Measurements from ENCODE around the gene RRAS2. TPM values are rescaled to one million over a fixed set of nuclear protein-coding genes. Genes with fewer than 3 reads are reported as not detected.

RRAS2 gene
- total RNA-seq, 4 donors from 2014 or later: 35.5 to 162 (median 77.6) TPM

GRCh38 chr11:14341968-14342367 lies 17.0 kb downstream of the RRAS2 start:
- no peaks in the 10 kb centered on the region for H3K36me3 ChIP-seq
- no peak overlapping the region for H3K4me3 ChIP-seq
- no peak for DNase-seq
- H3K27ac ChIP-seq: no peak overlapping the region
- no peaks in the 10 kb centered on the region for H3K4me1 ChIP-seq
- H3K27me3 ChIP-seq: no peaks in the 10 kb centered on the region
- no peaks in the 10 kb centered on the region for H3K9me3 ChIP-seq
- TF ChIP-seq CTCF (IDR thresholded peaks at IDR 0.05): no peak

- no peaks in the 10 kb centered on the region for H3K9me3 ChIP-seq
- TF ChIP-seq CTCF (IDR thresholded peaks at IDR 0.05) (no peak), POLR2A (IDR thresholded peaks at IDR 0.05) (no peak)
Observed at GRCh38 chr11:14340721-14341120, 18.3 kb downstream of the RRAS2 start.

GRCh38 chr11:14339356-14339755 lies 19.6 kb downstream of the RRAS2 start:
- Histone ChIP-seq H3K4me1 (no peaks in the 10 kb centered on the region), H3K27me3 (no peaks in the 10 kb centered on the region), H3K36me3 (no peaks in the 10 kb centered on the region), H3K4me3 (no peak overlapping the region), H3K9me3 (no peaks in the 10 kb centered on the region), H3K27ac (no peak overlapping the region)
- no peak for DNase-seq
- TF ChIP-seq POLR2A (IDR thresholded peaks at IDR 0.05) (no peak), CTCF (IDR thresholded peaks at IDR 0.05) (no peak)

More at GRCh38 chr11:14340721-14341120, 18.3 kb downstream of the RRAS2 start:
- no peak overlapping the region for H3K4me3 ChIP-seq
- no peaks in the 10 kb centered on the region for H3K4me1 ChIP-seq
- no peak for DNase-seq
- no peaks in the 10 kb centered on the region for H3K36me3 ChIP-seq
- no peak overlapping the region for H3K27ac ChIP-seq
- no peaks in the 10 kb centered on the region for H3K27me3 ChIP-seq

- no peak for TF ChIP-seq POLR2A (IDR thresholded peaks at IDR 0.05)
- no peak for TF ChIP-seq CTCF (IDR thresholded peaks at IDR 0.05)
- no peak for DNase-seq
- Histone ChIP-seq H3K27ac (no peak overlapping the region), H3K4me3 (no peak overlapping the region), H3K4me1 (no peaks in the 10 kb centered on the region), H3K27me3 (no peaks in the 10 kb centered on the region), H3K9me3 (no peaks in the 10 kb centered on the region), H3K36me3 (no peaks in the 10 kb centered on the region)
Observed at GRCh38 chr11:14336507-14337503, 22.2 kb downstream of the RRAS2 start.

- DNase-seq: no peak
- H3K27me3 ChIP-seq: no peaks in the 10 kb centered on the region
- H3K36me3 ChIP-seq: no peaks in the 10 kb centered on the region
- no peak overlapping the region for H3K4me3 ChIP-seq
- no peaks in the 10 kb centered on the region for H3K4me1 ChIP-seq
- TF ChIP-seq POLR2A (IDR thresholded peaks at IDR 0.05) (no peak), CTCF (IDR thresholded peaks at IDR 0.05) (no peak)
- H3K27ac ChIP-seq: no peak overlapping the region
- no peaks in the 10 kb centered on the region for H3K9me3 ChIP-seq
Observed at GRCh38 chr11:14335712-14336111, 23.3 kb downstream of the RRAS2 start.

Data from Peyer's patch (tissue), 4 donors.